Colon (tissue), 2 donors: Measurements from ENCODE around the gene SNTG2.
"Not testable (repeated sequence)": the region's sequence is repeated elsewhere in the genome, so short reads cannot be mapped to it uniquely, and the experiment has no call there.

Experiments
- FAIRE-seq: peaks from 2 replicates; lab custom pipeline; 2012; peaks lifted over from hg19 to GRCh38; lab: Jason Lieb, UNC
- donor health status: control.
- donor health status: control.

SNTG2 gene

DNA sequence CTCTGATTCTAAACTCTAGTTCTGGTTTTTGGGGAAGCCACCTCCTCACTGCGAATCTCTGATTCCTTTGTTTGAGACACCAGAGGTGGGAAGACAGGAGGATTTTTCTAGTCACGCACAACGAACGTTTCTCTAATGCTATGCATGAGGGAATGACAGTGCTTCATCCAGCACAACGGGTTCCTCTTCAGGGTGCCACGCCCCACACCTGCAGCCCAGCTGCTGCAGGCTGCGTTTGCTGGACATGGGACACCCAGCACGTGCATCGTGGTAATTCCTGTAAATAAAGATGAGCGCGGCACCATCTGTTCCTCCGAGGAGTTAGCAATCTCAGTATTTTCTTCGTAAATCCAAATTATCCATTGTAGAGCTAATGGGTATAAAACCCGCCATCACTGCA lies 425.1 kb downstream of the SNTG2 start:
- no peak for FAIRE-seq

DNA sequence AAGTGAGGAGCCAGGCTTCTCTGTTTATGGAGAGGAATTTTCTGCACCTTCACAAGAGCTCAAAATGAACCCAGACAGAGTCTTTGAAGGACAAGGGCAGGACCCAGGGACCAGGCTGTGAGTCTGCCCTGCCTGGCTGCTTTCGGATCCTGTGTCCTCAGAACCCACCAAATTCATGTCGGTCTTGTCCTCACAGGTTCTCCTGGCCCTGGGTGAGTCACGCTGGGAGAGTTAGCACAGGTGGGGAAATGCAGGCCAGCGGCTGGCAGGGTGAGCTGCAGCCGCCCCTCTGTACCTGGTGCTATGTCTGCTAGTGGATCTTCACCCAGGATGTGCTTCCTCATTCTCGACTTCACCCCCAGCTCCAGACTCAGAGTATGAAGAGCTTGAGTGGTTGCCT lies 426.8 kb downstream of the SNTG2 start:
- FAIRE-seq = no peak

GRCh38 chr2:1378456-1379150 lies 428.0 kb downstream of the SNTG2 start:
- no peak for FAIRE-seq

DNA sequence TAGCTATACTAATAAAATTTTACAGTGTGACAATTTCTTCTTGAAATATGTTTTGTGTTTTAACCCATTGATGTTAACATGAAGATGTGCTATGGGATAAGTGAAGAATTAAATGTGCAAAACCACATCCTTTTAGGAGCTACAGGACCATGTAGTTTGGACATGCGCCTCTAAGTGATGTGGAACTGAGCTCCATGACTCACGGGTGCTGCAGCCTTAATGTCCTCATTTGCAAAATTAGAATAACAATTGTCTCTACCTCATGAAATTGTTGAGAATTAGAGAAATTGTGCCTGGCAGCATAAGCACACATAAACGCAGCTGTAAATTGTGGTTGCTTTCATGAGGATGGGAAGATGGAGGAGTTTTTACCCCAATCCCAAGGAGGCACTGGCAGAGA lies 431.0 kb downstream of the SNTG2 start:
- no peak for FAIRE-seq

- FAIRE-seq = not testable (repeated sequence)
Observed at GRCh38 chr2:1387954-1388725, 437.5 kb downstream of the SNTG2 start.

DNA sequence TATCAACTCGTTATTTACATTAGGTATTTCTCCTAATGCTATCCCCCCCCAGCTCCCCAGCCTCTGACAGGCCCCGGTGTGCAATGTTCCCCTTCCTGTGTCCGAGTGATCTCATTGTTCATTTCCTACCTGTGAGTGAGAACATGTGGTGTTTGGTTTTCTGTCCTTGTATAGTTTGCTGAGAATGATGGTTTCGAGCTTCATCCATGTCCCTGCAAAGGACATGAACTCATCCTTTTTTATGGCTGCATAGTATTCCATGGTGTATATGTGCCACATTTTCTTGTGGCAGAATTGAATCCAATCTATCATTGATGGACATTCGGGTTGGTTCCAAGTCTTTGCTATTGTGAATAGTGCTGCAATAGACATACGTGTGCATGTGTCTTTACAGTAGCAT lies 439.5 kb downstream of the SNTG2 start:
- FAIRE-seq = not testable (repeated sequence)

DNA sequence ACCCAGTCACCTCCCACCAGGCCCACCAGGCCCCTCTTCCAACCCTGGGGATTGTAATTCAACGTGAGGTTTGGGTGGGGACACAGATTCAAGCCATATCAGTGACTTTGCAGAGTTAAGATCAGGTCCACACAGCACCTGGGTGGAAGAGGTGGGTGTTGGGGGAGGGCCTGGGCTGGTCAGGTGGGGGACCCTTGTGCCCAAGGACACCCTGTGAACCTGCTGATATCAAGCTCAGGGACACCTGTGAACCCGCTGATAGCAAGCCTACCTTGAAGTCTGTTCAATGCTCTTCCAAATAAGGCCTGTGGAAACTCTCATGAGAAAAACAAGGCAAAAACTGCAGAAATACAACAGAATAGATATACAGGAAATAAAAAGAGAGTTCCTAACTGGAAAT lies 442.7 kb downstream of the SNTG2 start:
- FAIRE-seq = no peak

- no peak for FAIRE-seq
Observed at GRCh38 chr2:1394709-1395408, 444.2 kb downstream of the SNTG2 start.

GRCh38 chr2:1397350-1397749 lies 446.7 kb downstream of the SNTG2 start:
- FAIRE-seq = no peak

DNA sequence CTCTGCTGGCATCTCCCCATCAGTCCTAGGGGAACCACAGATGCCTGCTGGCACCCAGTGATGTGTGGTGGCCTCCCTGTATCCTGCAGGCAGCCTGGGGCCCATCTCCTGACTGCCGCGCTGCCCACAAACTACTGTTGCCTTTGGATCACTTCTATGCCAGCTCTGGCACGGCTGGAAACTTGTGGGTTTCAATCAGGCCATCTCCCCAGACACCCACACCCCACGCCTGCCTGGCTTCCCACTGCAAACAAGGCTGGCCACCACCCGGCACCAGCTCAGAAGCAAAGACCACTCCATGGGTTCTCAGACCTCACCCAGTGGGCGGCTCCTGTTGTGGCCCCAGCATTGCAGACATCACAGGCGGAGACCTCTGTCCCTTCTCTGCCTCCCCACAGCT lies 447.5 kb downstream of the SNTG2 start:
- FAIRE-seq = no peak

DNA sequence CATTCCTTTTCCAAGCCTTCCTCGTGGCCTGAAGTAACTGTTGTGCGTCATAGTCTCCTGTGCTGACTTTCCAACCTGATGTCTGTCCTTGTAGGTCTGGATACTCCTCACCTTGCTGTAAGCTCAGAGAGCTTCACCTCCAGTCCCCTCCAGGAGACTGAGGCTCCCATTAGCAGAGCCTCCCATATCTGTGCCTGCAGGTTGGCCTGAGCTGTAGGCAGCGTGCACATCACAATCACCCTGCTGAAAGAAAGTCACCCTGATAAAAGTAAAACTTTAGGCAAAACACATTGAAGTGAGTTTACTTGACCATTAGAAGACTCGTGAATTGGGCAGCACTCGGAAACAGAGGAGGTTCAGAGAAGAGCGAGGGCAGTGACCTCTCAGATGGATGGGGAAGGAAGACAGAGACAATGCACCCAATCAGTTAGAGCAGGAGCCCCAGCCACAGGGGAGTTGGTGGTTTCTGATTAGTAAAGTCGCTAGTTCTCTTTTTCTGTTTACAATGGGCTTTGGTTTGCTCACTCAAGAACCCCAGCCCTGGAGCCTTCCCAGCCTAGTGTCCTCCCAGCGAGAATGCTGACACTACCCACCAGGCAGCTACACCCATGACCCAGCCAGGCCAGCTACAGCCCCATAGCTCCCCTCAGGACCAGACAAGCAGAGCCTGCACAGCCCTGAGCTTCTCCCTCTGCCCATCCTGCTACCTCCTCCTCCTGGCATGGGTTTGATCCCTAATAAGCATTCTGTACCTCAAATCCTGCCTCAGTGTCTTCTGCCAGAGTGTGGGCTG lies 450.5 kb downstream of the SNTG2 start:
- FAIRE-seq = no peak

GRCh38 chr2:1402064-1402463 lies 451.4 kb downstream of the SNTG2 start:
- no peak for FAIRE-seq

GRCh38 chr2:1403565-1403964 lies 452.9 kb downstream of the SNTG2 start:
- no peak for FAIRE-seq

- FAIRE-seq = no peak
Observed at GRCh38 chr2:1405124-1405523, 454.5 kb downstream of the SNTG2 start.

DNA sequence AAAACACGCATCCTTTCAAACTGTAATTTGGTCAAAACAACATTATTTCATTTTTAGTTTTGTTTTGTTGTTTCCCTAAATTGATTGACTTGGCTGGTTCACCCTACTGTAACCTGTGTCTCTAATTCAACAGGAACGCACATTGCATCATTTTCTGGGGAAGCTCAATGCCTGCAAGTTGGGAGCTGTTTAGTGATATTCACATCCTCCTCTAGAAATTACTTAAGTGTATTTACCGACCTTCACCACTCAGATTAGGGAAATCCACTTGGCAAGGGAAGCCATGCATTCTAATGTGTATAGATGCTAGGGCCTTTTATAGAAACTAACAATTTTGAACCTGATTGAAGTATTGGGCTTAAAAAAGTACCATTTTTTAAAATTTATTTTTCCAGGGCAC lies 455.3 kb downstream of the SNTG2 start:
- no peak for FAIRE-seq

GRCh38 chr2:1406434-1406833 lies 455.8 kb downstream of the SNTG2 start:
- FAIRE-seq = no peak

DNA sequence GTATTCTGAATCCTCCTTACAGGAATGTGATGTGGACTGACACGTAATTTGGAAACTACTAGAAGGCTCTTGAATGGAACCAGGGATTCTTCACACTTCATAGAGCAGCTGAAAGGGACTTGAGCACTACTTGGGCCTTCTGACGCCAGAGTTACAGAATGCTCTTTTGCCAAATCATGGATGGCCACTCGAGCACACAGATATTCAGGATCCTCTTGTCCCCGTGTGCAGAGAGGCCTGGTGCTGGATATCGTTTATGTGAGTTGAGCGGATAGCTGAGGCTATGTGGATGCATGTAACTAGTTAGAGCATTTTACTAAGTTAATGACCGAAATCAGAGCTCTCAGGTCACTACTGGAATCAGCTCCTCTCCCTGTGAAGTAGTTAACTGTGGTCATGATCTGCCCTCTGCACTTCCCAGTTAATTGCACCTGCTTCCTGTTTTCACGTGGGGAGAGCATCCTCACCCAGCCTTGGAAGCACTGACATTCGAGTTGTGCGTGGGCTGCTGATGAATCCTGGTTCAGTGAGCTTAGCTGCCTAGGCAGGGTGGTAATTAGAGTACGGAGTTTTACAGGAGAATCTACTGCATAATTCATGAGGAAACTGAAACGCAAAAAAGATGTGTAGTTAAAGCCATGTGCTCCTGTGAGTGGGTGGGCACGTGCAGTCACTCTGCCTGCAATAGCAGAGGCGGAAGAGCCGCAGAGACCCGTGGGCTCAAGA lies 457.5 kb downstream of the SNTG2 start:
- FAIRE-seq = no peak

GRCh38 chr2:1413156-1413710 lies 462.6 kb downstream of the SNTG2 start, which contains the start of gene TPO:
TSS of gene TPO (plus strand) at chr2:1413463. CDS start at chr2:1414409, 946 bp downstream.
- no peak for FAIRE-seq

- no peak for FAIRE-seq
Observed at GRCh38 chr2:1414121-1414520, 463.5 kb downstream of the SNTG2 start.

DNA sequence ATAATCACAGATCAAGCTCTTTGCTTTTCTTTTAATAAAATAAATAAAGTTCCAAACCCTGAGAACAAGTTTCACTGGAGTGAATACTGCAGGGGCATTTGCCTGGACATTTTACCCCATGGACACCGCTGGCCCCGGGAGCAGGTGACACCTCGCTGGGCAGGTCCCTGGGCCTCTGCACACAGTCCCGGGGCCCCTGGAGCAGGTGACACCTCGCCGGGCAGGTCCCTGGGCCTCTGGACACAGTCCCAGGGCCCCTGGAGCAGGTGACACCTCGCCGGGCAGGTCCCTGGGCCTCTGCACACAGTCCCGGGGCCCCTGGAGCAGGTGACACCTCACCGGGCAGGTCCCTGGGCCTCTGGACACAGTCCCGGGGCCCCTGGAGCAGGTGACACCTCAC lies 464.3 kb downstream of the SNTG2 start:
- FAIRE-seq = not testable (repeated sequence)

DNA sequence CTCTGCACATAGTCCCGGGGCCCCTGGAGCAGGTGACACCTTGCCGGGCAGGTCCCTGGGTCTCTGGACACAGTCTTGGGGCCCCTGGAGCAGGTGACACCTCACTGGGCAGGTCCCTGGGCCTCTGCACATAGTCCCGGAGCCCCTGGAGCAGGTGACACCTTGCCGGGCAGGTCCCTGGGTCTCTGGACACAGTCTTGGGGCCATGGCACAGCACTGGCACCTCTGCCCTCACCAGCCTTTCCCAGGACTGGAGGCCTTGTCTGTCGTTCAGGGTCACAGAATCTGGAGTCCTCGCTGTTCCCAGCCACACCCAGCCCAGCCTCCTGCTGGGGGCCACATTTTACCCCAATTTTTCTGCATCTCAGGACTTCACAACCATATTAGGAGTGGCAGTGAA lies 464.9 kb downstream of the SNTG2 start:
- no peak for FAIRE-seq
